Measurements from ENCODE around the gene LDHA. TPM values are rescaled to one million over a fixed set of nuclear protein-coding genes. Genes with fewer than 3 reads are reported as not detected.

LDHA gene
- total RNA-seq, 2 experiments from 2014 or later, result 398 to 1,156 TPM

DNA sequence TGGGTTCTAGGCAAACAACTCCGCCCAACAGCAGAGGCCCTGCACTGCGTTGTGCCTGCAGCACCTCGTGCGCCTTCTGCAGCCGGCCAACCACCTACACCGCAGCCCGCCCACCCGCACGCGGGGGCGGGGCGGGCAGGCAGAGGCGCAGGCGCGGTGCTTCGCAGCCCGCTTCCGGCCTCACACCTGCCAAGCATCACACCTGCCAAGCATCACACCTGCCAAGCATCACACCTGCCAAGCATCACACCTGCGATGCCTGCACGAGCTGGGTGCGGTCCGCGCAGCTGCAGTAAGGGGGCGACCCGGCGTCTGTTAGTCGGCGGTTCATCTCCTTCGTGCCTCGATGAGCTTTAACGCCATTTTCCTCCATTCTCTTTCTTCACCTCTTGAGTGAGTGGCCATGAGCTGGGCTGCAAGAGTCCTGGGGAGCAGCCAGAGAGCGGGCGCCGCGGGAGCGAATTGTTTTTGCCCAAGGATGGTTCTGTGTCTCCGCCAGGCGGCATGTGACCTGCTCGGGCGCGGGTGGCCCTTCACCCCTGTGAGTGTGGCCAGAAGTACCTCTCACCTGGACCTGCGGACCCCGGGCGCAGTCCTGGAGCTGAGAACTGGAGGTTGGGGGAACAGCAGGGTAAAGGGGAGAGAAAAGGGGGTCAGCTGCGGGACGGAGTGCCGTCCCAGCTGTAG, 61.5 kb downstream of the LDHA start, which contains the start of gene LDHAL6A:
Gene LDHAL6A, plus strand, starts transcription at position 171 of the 687 bp plus-strand sequence. CDS start 825 bp downstream, outside the sequence.
- Histone ChIP-seq H3K27ac (ENCODE audit: low read depth, low read length, poor library complexity, severe bottlenecking) (no peak within 1 kb of the TSS), H4K20me1 (ENCODE audit: insufficient read depth, low read length) (no peaks in the 10 kb centered on the region), H3K36me3 (ENCODE audit: insufficient read depth, low read length) (no peaks in the 10 kb centered on the region), H3K79me2 (ENCODE audit: insufficient read depth, low read depth, low read length) (no peaks in the 10 kb centered on the region), H3K9me3 (ENCODE audit: low read length) (no peaks in the 10 kb centered on the region), H2AFZ (ENCODE audit: low read length) (no peak within 1 kb of the TSS), H3K4me3 (ENCODE audit: low read depth, low read length, poor library complexity, severe bottlenecking) (no peak within 1 kb of the TSS), H3K4me2 (ENCODE audit: low read length) (no peak within 1 kb of the TSS), H3K9me2 (ENCODE audit: insufficient read depth, low read length) (no peaks in the 10 kb centered on the region), H3K4me1 (ENCODE audit: insufficient read depth, low read length, poor library complexity, severe bottlenecking) (no peaks in the 10 kb centered on the region)
- intact Hi-C loops (cut with micrococcal nuclease; ENCODE audit: unreplicated experiment), result no loop called here
- TF ChIP-seq, protein P1, sequence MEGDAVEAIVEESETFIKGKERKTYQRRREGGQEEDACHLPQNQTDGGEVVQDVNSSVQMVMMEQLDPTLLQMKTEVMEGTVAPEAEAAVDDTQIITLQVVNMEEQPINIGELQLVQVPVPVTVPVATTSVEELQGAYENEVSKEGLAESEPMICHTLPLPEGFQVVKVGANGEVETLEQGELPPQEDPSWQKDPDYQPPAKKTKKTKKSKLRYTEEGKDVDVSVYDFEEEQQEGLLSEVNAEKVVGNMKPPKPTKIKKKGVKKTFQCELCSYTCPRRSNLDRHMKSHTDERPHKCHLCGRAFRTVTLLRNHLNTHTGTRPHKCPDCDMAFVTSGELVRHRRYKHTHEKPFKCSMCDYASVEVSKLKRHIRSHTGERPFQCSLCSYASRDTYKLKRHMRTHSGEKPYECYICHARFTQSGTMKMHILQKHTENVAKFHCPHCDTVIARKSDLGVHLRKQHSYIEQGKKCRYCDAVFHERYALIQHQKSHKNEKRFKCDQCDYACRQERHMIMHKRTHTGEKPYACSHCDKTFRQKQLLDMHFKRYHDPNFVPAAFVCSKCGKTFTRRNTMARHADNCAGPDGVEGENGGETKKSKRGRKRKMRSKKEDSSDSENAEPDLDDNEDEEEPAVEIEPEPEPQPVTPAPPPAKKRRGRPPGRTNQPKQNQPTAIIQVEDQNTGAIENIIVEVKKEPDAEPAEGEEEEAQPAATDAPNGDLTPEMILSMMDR (conservative IDR thresholded peaks at IDR 0.05; ENCODE audit: low read length), result no peak
- no peak for TF ChIP-seq EZH2phosphoT487 (IDR thresholded peaks at IDR 0.05; ENCODE audit: borderline replicate concordance, low read depth, low read length)
- no peak for DNase-seq (ENCODE audit: low spot score)
- BruUV-seq (replicated peaks), result no TSS peak
- ChIA-PET CTCF (ENCODE audit: unreplicated experiment) (no interaction called here), POLR2A (interaction anchor here (1.4 kb wide), 1 partner anchor 12 kb away, joined by 5 read pairs; no protein-coding TSS in a partner anchor)

DNA sequence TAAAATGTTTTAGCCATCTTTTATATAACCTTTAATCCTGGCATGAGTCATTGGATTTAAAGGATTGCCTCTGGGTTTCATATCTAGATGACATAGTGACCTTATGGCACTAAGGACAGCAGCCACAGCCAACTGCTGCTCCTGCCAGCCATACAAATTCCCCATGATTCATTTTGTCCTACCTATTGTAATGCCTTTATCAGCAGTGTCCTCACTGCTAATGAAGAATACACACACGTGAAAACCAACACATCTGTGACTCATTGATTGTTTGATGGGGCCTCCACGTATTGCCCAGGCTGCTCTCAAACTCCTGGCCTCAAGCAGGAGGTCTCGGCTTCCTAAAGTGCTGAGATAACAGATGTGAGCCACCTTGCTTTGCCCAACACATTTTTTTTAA, 63.1 kb downstream of the LDHA start:
- no peak overlapping the region for H3K27ac ChIP-seq (ENCODE audit: low read depth, low read length, poor library complexity, severe bottlenecking)
- H3K9me3 ChIP-seq (ENCODE audit: low read length), result no peaks in the 10 kb centered on the region
- no peaks in the 10 kb centered on the region for H4K20me1 ChIP-seq (ENCODE audit: insufficient read depth, low read length)
- no peak for DNase-seq (ENCODE audit: low spot score)
- no peak overlapping the region for H2AFZ ChIP-seq (ENCODE audit: low read length)
- H3K4me3 ChIP-seq (ENCODE audit: low read depth, low read length, poor library complexity, severe bottlenecking), result no peak overlapping the region
- no peaks in the 10 kb centered on the region for H3K36me3 ChIP-seq (ENCODE audit: insufficient read depth, low read length)
- no peaks in the 10 kb centered on the region for H3K9me2 ChIP-seq (ENCODE audit: insufficient read depth, low read length)
- no TSS peak for BruUV-seq (replicated peaks)
- POLR2A ChIA-PET, result no interaction called here
- no peaks in the 10 kb centered on the region for H3K79me2 ChIP-seq (ENCODE audit: insufficient read depth, low read depth, low read length)
- TF ChIP-seq, protein P1 (conservative IDR thresholded peaks at IDR 0.05; ENCODE audit: low read length), result no peak
- TF ChIP-seq EZH2phosphoT487 (IDR thresholded peaks at IDR 0.05; ENCODE audit: borderline replicate concordance, low read depth, low read length), result no peak
- CTCF ChIA-PET (ENCODE audit: unreplicated experiment), result no interaction called here
- H3K4me2 ChIP-seq (ENCODE audit: low read length), result no peak overlapping the region
- no peaks in the 10 kb centered on the region for H3K4me1 ChIP-seq (ENCODE audit: insufficient read depth, low read length, poor library complexity, severe bottlenecking)
- intact Hi-C loops (cut with micrococcal nuclease; ENCODE audit: unreplicated experiment), result no loop called here

Small RNAs within 50 kb of the gene (microRNA-seq; reads per million reads assigned to microRNA genes)
- gene MIR3159 (ENCODE audit: borderline replicate concordance), result 2.3 reads per million

Small RNAs within 50 kb of the gene (small RNA-seq; reads per million reads assigned to genes)
- gene MIR3159, result not detected

Other genes with a start within 250 kb of the LDHA start
- not detected in 2 replicates for gene MRGPRX4, start 221.7 kb upstream of the LDHA start, total RNA-seq (2014; rRNA removed; shearing (Covaris generic))
- not detected in 2 replicates for gene MRGPRX4, start 221.7 kb upstream of the LDHA start, total RNA-seq (2022)
- not detected in 2 replicates for gene SAA4, start 157.8 kb upstream of the LDHA start, total RNA-seq (2014; rRNA removed; shearing (Covaris generic))
- not detected in 2 replicates for gene SAA4, start 157.8 kb upstream of the LDHA start, total RNA-seq (2022)
- not detected in 2 replicates for gene SAA2, start 145.9 kb upstream of the LDHA start, total RNA-seq (2014; rRNA removed; shearing (Covaris generic))
- gene SAA2, start 145.9 kb upstream of the LDHA start, total RNA-seq (2022), result not detected in 2 replicates
- not detected in 2 replicates for gene SAA1, start 128.3 kb upstream of the LDHA start, total RNA-seq (2014; rRNA removed; shearing (Covaris generic))
- gene SAA1, start 128.3 kb upstream of the LDHA start, total RNA-seq (2022), result not detected in 2 replicates
- gene HPS5, start 72.4 kb upstream of the LDHA start, total RNA-seq (2014; rRNA removed; shearing (Covaris generic)), result 23.0 and 31.1 TPM in 2 replicates
- gene HPS5, start 72.4 kb upstream of the LDHA start, total RNA-seq (2022), result 25.4 and 29.9 TPM in 2 replicates
- gene GTF2H1, start 72.0 kb upstream of the LDHA start, total RNA-seq (2014; rRNA removed; shearing (Covaris generic)), result 48.0 and 53.1 TPM in 2 replicates
- 58.0 and 62.1 TPM in 2 replicates for gene GTF2H1, start 72.0 kb upstream of the LDHA start, total RNA-seq (2022)
- not detected in 2 replicates for gene LDHC, start 17.8 kb downstream of the LDHA start, total RNA-seq (2014; rRNA removed; shearing (Covaris generic))
- gene LDHC, start 17.8 kb downstream of the LDHA start, total RNA-seq (2022), result not detected in 2 replicates
- gene LDHAL6A, start 61.3 kb downstream of the LDHA start, total RNA-seq (2014; rRNA removed; shearing (Covaris generic)), result not detected in 2 replicates
- not detected in 2 replicates for gene LDHAL6A, start 61.3 kb downstream of the LDHA start, total RNA-seq (2022)
- 56.9 and 96.8 TPM in 2 replicates for gene TSG101, start 132.4 kb downstream of the LDHA start, total RNA-seq (2014; rRNA removed; shearing (Covaris generic))
- gene TSG101, start 132.4 kb downstream of the LDHA start, total RNA-seq (2022), result 54.2 and 72.1 TPM in 2 replicates
- gene UEVLD, start 194.2 kb downstream of the LDHA start, total RNA-seq (2014; rRNA removed; shearing (Covaris generic)), result 1.3 and 1.5 TPM in 2 replicates
- 3.5 and 4.7 TPM in 2 replicates for gene UEVLD, start 194.2 kb downstream of the LDHA start, total RNA-seq (2022)
- gene MISFA, start 205.2 kb downstream of the LDHA start, total RNA-seq (2014; rRNA removed; shearing (Covaris generic)), result not detected in 2 replicates
- gene MISFA, start 205.2 kb downstream of the LDHA start, total RNA-seq (2022), result 1.00 TPM in 1 of 2 replicates, not detected in the other
- gene SPTY2D1, start 239.8 kb downstream of the LDHA start, total RNA-seq (2014; rRNA removed; shearing (Covaris generic)), result 15.6 and 15.8 TPM in 2 replicates
- gene SPTY2D1, start 239.8 kb downstream of the LDHA start, total RNA-seq (2022), result 15.8 and 16.9 TPM in 2 replicates

Data from OCI-LY7 (cell line).